ENCODE data around the gene PRDM16. TPM values are rescaled to one million over a fixed set of nuclear protein-coding genes. Genes with fewer than 3 reads are reported as not detected.

Gene PRDM16
- total and polyA plus RNA-seq, 2 of the 8 experiments (the other 6 are each of a cell fraction or from before 2014, with no cell fraction given): 0.39 to 0.43 TPM

- H3K14ac ChIP-seq (ENCODE audit: insufficient read length): no peak overlapping the region
- H3K27ac ChIP-seq (ENCODE audit: low read depth, low read length): no peak overlapping the region
- no peak overlapping the region for H2AK5ac ChIP-seq (ENCODE audit: low read depth, low read length)
- no peaks in the 10 kb centered on the region for H3K79me2 ChIP-seq (ENCODE audit: control insufficient read depth in 1 of 2, insufficient read depth in 2 of 2, low read length in 2 of 2)
- H2BK5ac ChIP-seq (ENCODE audit: low read depth, low read length): no peak overlapping the region
- WGBS, 2 experiments (ENCODE audit: extremely low coverage in 1 of 2, insufficient coverage in 1 of 2, insufficient read length in 1 of 2, insufficient replicate concordance in 2 of 2, low coverage in 1 of 2, low lambda C conversion rate in 2 of 2, missing lambda C conversion rate in 1 of 2): 88% methylated on average over 7 of the region's 8 CpGs; no CpG with 5 or more reads in 1 of the 2 experiments
- H4K8ac ChIP-seq (ENCODE audit: extremely low read depth, insufficient read depth, low read length): no peak overlapping the region
- no peak overlapping the region for H2BK120ac ChIP-seq (replicated peaks; ENCODE audit: low read depth, low read length)
- TF ChIP-seq TAF7 (optimal IDR thresholded peaks at IDR 0.05; ENCODE audit: borderline replicate concordance, low read depth, low read length): no peak
- TF ChIP-seq YY1 (IDR thresholded peaks at IDR 0.05; ENCODE audit: low read depth, low read length): no peak
- no peak for TF ChIP-seq SUZ12 (IDR thresholded peaks at IDR 0.05; ENCODE audit: low read length)
- no peak for TF ChIP-seq GABPA (IDR thresholded peaks at IDR 0.05; ENCODE audit: borderline replicate concordance, insufficient read depth, low read length)
- H3K4ac ChIP-seq (replicated peaks; ENCODE audit: insufficient read length, low read depth, low read length): no peak overlapping the region
- no peak overlapping the region for H2BK15ac ChIP-seq (ENCODE audit: low read length)
- H3K9me3 ChIP-seq (ENCODE audit: insufficient read depth in 2 of 2, low read depth in 1 of 2, low read length in 1 of 2): no peaks in the 10 kb centered on the region
- H3K36me3 ChIP-seq (ENCODE audit: control insufficient read depth in 2 of 4, insufficient read depth in 4 of 4, low read length in 3 of 4): no peaks in the 10 kb centered on the region
- H2BK12ac ChIP-seq (ENCODE audit: low read depth, low read length): no peak overlapping the region
- H3K4me2 ChIP-seq (ENCODE audit: insufficient read depth in 1 of 2, low read depth in 2 of 2, low read length in 2 of 2): no peak overlapping the region
- H3K4me1 ChIP-seq (replicated peaks in 1 of 4; ENCODE audit: control insufficient read depth in 3 of 4, insufficient read depth in 4 of 4, low read length in 3 of 4): peaks cover 0 to 3% (median 0%) of the 10 kb centered on the region in 4 experiments; a peak in 1 of 7 replicates
- H3K9ac ChIP-seq (replicated peaks in 1 of 4; ENCODE audit: extremely low read depth in 1 of 4, low read depth in 3 of 4, low read length in 3 of 4): no peak overlapping the region
- H3K23ac ChIP-seq (ENCODE audit: insufficient read length): no peak overlapping the region
- POLR2A ChIA-PET (ENCODE audit: partially characterized antibody): interaction anchor here (0.6 kb wide), 1 partner anchor 8 kb away, joined by 3 read pairs; no protein-coding TSS in a partner anchor
- H3K27me3 ChIP-seq (replicated peaks in 1 of 4; ENCODE audit: control insufficient read depth in 3 of 4, extremely low read depth in 1 of 4, insufficient read depth in 3 of 4, low read length in 3 of 4): no peaks in the 10 kb centered on the region
- no peaks in the 10 kb centered on the region for H3K23me2 ChIP-seq (ENCODE audit: low read depth, low read length)
- no peak overlapping the region for H2AFZ ChIP-seq (ENCODE audit: low read length)
- H4K20me1 ChIP-seq (replicated peaks in 1 of 2; ENCODE audit: control insufficient read depth in 1 of 2, insufficient read depth in 2 of 2, low read length in 2 of 2): no peaks in the 10 kb centered on the region
- no peak overlapping the region for H2BK20ac ChIP-seq (ENCODE audit: low read length)
- DNase-seq (ENCODE audit: low read depth in 1 of 2, low spot score in 2 of 2): no peak
- no peaks in the 10 kb centered on the region for H3K79me1 ChIP-seq (ENCODE audit: low read depth, low read length)
- H3K56ac ChIP-seq (replicated peaks; ENCODE audit: insufficient read length, low read depth, low read length): no peak overlapping the region
- no peak overlapping the region for H3K4me3 ChIP-seq (ENCODE audit: extremely low read depth in 1 of 4, insufficient read depth in 2 of 4, low read depth in 3 of 4, low read length in 4 of 4)
- H4K5ac ChIP-seq (ENCODE audit: insufficient read length, low read depth, low read length): no peak overlapping the region
- FAIRE-seq: no peak
- CTCF ChIA-PET (ENCODE audit: partially characterized antibody): interaction anchor here (0.9 to 2.3 kb wide), 2 partner anchors 184 to 194 kb away, joined by 3 to 5 read pairs; no protein-coding TSS in a partner anchor
- H4K91ac ChIP-seq (replicated peaks; ENCODE audit: insufficient read length, low read length): no peak overlapping the region
- H3K18ac ChIP-seq (ENCODE audit: extremely low read depth, low read length): no peak overlapping the region
These were observed 164.5 kb downstream of the PRDM16 start for GRCh38 chr1:3233551-3233950.

Data from H1 (cell line).